ENCODE measurements around the gene CDK14. TPM values are rescaled to one million over a fixed set of nuclear protein-coding genes. Genes with fewer than 3 reads are reported as not detected.

The CDK14 gene
- total and polyA plus RNA-seq, 2 of the 8 experiments (the other 6 are each of a cell fraction or from before 2014, with no cell fraction given) = 5.5 to 47.3 TPM

GRCh38 chr7:91055219-91055618, 459.1 kb downstream of the CDK14 start:
- H3K79me1 ChIP-seq (ENCODE audit: low read depth, low read length) = no peaks in the 10 kb centered on the region
- H3K9me3 ChIP-seq (ENCODE audit: insufficient read depth in 2 of 2, low read depth in 1 of 2, low read length in 1 of 2) = no peaks in the 10 kb centered on the region
- H3K23me2 ChIP-seq (ENCODE audit: low read depth, low read length) = no peaks in the 10 kb centered on the region
- no peak overlapping the region for H2BK15ac ChIP-seq (ENCODE audit: low read length)
- peaks cover 0 to 2% of the 10 kb centered on the region in 2 experiments for H4K20me1 ChIP-seq (replicated peaks in 1 of 2; ENCODE audit: control insufficient read depth in 1 of 2, insufficient read depth in 2 of 2, low read length in 2 of 2)
- no peak overlapping the region for H3K9ac ChIP-seq (replicated peaks in 1 of 4; ENCODE audit: extremely low read depth in 1 of 4, low read depth in 3 of 4, low read length in 3 of 4)
- H2BK20ac ChIP-seq (ENCODE audit: low read length) = no peak overlapping the region
- no peak overlapping the region for H2BK120ac ChIP-seq (replicated peaks; ENCODE audit: low read depth, low read length)
- H2AK5ac ChIP-seq (ENCODE audit: low read depth, low read length) = no peak overlapping the region
- H3K23ac ChIP-seq (ENCODE audit: insufficient read length) = no peak overlapping the region
- H3K4me2 ChIP-seq (ENCODE audit: insufficient read depth in 1 of 2, low read depth in 2 of 2, low read length in 2 of 2) = no peak overlapping the region
- H3K56ac ChIP-seq (replicated peaks; ENCODE audit: insufficient read length, low read depth, low read length) = no peak overlapping the region
- no peak overlapping the region for H2BK12ac ChIP-seq (ENCODE audit: low read depth, low read length)
- H4K91ac ChIP-seq (replicated peaks; ENCODE audit: insufficient read length, low read length) = no peak overlapping the region
- H3K14ac ChIP-seq (ENCODE audit: insufficient read length) = no peak overlapping the region
- H3K36me3 ChIP-seq (ENCODE audit: control insufficient read depth in 2 of 4, insufficient read depth in 4 of 4, low read length in 3 of 4) = no peaks in the 10 kb centered on the region
- no peak overlapping the region for H4K5ac ChIP-seq (ENCODE audit: insufficient read length, low read depth, low read length)
- H3K79me2 ChIP-seq (ENCODE audit: control insufficient read depth in 1 of 2, insufficient read depth in 2 of 2, low read length in 2 of 2) = no peaks in the 10 kb centered on the region
- POLR2A ChIA-PET (ENCODE audit: partially characterized antibody) = no interaction called here
- no peak overlapping the region for H4K8ac ChIP-seq (ENCODE audit: extremely low read depth, insufficient read depth, low read length)
- CTCF ChIA-PET (ENCODE audit: partially characterized antibody) = interaction anchor here (0.6 kb wide), 1 partner anchor 10 kb away, joined by 3 read pairs; no protein-coding TSS in a partner anchor
- no peaks in the 10 kb centered on the region for H3K4me1 ChIP-seq (replicated peaks in 1 of 4; ENCODE audit: control insufficient read depth in 3 of 4, insufficient read depth in 4 of 4, low read length in 3 of 4)
- no peak overlapping the region for H2BK5ac ChIP-seq (ENCODE audit: low read depth, low read length)
- FAIRE-seq (no peak), DNase-seq (ENCODE audit: low read depth in 1 of 2, low spot score in 2 of 2) (no peak)
- WGBS, 2 experiments (ENCODE audit: extremely low coverage in 1 of 2, insufficient coverage in 1 of 2, insufficient read length in 1 of 2, insufficient replicate concordance in 2 of 2, low coverage in 1 of 2, low lambda C conversion rate in 2 of 2, missing lambda C conversion rate in 1 of 2) = 100% methylated on average over 2 of the region's 2 CpGs; no CpG with 5 or more reads in 1 of the 2 experiments
- no peak overlapping the region for H3K27ac ChIP-seq (ENCODE audit: low read depth, low read length)
- no peak overlapping the region for H3K4ac ChIP-seq (replicated peaks; ENCODE audit: insufficient read length, low read depth, low read length)
- no peak overlapping the region for H3K18ac ChIP-seq (ENCODE audit: extremely low read depth, low read length)
- TF ChIP-seq SP1 (IDR thresholded peaks at IDR 0.05; ENCODE audit: low read depth, low read length) (no peak), BRCA1 (IDR thresholded peaks at IDR 0.05; ENCODE audit: low read depth, low read length) (no peak), SUZ12 (IDR thresholded peaks at IDR 0.05; ENCODE audit: low read length) (no peak), SIX5 (IDR thresholded peaks at IDR 0.05; ENCODE audit: low read depth, low read length) (no peak), EZH2 (IDR thresholded peaks at IDR 0.05; ENCODE audit: low read depth, low read length, severe bottlenecking) (no peak), RFX5 (IDR thresholded peaks at IDR 0.05; ENCODE audit: borderline replicate concordance, low read depth, low read length) (no peak), FOSL1 (IDR thresholded peaks at IDR 0.05; ENCODE audit: insufficient read depth, low read depth, low read length) (no peak), POLR2AphosphoS5 (IDR thresholded peaks at IDR 0.05; ENCODE audit: low read depth, low read length) (no peak), POU5F1 (IDR thresholded peaks at IDR 0.05; ENCODE audit: low read depth, low read length) (no peak), JUND (IDR thresholded peaks at IDR 0.05; ENCODE audit: low read length) (no peak), HDAC2 (IDR thresholded peaks at IDR 0.05; ENCODE audit: borderline replicate concordance in 1 of 2, low read depth in 2 of 2, low read length in 2 of 2) (no peak)
- H3K4me3 ChIP-seq (ENCODE audit: extremely low read depth in 1 of 4, insufficient read depth in 2 of 4, low read depth in 3 of 4, low read length in 4 of 4) = no peak overlapping the region
- peaks cover 3 to 27% (median 19%) of the 10 kb centered on the region in 4 experiments for H3K27me3 ChIP-seq (replicated peaks in 1 of 4; ENCODE audit: control insufficient read depth in 3 of 4, extremely low read depth in 1 of 4, insufficient read depth in 3 of 4, low read length in 3 of 4)
- H2AFZ ChIP-seq (ENCODE audit: low read length) = no peak overlapping the region
